SU-DHL-6 (cell line): ENCODE measurements around the gene KRTAP5-11.

Experiments
- EZH2phosphoT487 ChIP-seq: fragments of 200-600 bp; sonication (generic), shearing (Covaris generic); conservative IDR thresholded peaks from 2 replicates; pipeline ENCODE4 v1.6.1; 2018; ENCODE audit warnings: mild to moderate bottlenecking, antibody characterized with exemption, low read length, moderate library complexity, mixed read lengths
- TF ChIP-seq, protein P1 (sequence below): fragments of 200-600 bp; sonication (generic); IDR thresholded peaks from one replicate; pipeline ENCODE4 v1.5.1; 2017; ENCODE audit warnings: antibody characterized with exemption, mild to moderate bottlenecking, low read length, moderate library complexity; ENCODE audit not compliant: insufficient read depth, poor library complexity, severe bottlenecking

DNA sequence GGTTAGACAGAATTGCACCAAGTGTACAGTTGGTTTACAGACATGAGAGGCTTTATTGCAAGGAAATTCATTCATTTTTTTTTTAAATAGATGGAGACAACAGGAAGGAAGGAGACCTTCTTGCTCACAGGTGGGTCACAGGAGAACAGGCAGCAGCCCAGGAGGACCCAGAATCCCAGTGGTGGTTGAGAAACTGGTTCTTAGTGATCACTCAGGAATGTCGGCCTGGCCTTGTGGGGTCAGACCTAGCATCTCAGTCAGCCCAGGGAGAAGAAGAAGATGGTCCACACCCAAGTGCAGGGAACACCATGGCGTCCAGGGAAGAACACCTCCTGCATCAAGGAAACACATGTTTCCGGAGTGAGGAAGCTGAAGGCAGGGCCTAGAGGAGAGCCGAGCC lies 849 bp downstream of the KRTAP5-11 start:
- TF ChIP-seq, protein P1, sequence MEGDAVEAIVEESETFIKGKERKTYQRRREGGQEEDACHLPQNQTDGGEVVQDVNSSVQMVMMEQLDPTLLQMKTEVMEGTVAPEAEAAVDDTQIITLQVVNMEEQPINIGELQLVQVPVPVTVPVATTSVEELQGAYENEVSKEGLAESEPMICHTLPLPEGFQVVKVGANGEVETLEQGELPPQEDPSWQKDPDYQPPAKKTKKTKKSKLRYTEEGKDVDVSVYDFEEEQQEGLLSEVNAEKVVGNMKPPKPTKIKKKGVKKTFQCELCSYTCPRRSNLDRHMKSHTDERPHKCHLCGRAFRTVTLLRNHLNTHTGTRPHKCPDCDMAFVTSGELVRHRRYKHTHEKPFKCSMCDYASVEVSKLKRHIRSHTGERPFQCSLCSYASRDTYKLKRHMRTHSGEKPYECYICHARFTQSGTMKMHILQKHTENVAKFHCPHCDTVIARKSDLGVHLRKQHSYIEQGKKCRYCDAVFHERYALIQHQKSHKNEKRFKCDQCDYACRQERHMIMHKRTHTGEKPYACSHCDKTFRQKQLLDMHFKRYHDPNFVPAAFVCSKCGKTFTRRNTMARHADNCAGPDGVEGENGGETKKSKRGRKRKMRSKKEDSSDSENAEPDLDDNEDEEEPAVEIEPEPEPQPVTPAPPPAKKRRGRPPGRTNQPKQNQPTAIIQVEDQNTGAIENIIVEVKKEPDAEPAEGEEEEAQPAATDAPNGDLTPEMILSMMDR = no peak
- TF ChIP-seq EZH2phosphoT487 = no peak
